ENCODE results near the gene KIF1C. TPM values are rescaled to one million over a fixed set of nuclear protein-coding genes. Genes with fewer than 3 reads are reported as not detected.

Gene KIF1C
- total RNA-seq, 3 donors from 2014 or later (not counting 1 experiment from before 2014, with no cell fraction given): 17.1 to 28.6 (median 22.2) TPM

DNA sequence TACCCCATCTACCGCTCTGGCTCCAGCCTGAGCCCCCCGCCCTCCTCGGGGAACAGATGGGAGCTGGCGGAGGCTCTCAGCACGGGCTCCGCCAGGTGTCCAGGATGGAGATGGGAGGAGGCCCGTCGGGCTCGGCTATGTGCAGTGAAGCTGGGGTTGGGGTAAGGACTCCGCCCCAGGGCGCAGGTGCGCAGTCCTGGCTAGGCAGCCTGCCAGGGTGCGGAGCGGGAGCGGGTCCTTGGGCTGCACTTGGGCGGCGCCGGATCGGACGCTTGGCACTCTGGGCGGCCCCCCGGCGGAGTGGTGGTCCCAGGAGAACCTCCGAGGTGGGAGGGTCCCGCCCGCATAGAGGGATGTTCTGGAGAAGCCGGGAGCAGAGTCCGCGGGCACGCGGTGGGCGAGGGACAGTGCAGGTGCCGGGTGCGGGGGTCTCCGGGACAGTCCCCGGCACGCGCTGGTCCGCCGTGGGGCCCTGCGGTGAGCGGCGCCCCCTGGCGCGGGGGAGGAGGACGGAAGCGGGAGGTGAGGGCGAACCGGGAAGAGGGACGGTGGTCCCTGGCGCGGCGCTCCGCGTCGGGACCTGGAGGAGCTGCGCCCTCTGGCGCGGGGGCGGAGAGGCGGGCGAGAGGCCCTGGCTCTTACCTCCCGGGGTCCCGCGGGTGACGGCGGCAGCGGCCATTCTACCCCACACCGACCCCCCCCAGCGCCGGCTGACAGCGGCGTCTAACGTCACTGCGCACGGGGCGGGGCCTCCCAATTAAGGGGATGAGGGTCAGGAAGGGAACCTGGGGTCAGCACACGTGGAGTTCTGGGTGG lies 10.6 kb upstream of the KIF1C start, which contains the start of gene CAMTA2:
Gene CAMTA2, minus strand, starts transcription at position 725 of the 816 bp plus-strand sequence. CDS start 1,453 bp downstream, outside the sequence.
- peak within 1 kb of the TSS; percentile 92 for H3K4me3 Mint-ChIP-seq
- H3K9me3 ChIP-seq (ENCODE audit: control insufficient read depth, insufficient read depth, low read length): no peaks in the 10 kb centered on the region
- intact Hi-C loops (cut with micrococcal nuclease): loop anchor here (2.0 kb wide), 1 partner anchor 84 kb away; the partner anchor contains the start of gene CHRNE
- H3K27ac Mint-ChIP-seq: peak within 1 kb of the TSS; percentile 91 to 96
- H3K4me1 Mint-ChIP-seq: peaks cover 36 to 37% of the 10 kb centered on the region in 2 donors
- peak; percentile 92 to 94 (median 93) for ATAC-seq
- 2% methylated on average over 78 of the region's 78 CpGs for WGBS (ENCODE audit: insufficient coverage)
- H3K27me3 Mint-ChIP-seq (ENCODE audit: low read depth in 2 of 2): no peaks in the 10 kb centered on the region
- H3K36me3 Mint-ChIP-seq: no peaks in the 10 kb centered on the region
- H3K27me3 ChIP-seq (ENCODE audit: control insufficient read depth, insufficient read depth, low read length): no peaks in the 10 kb centered on the region
- TF ChIP-seq, protein P1, sequence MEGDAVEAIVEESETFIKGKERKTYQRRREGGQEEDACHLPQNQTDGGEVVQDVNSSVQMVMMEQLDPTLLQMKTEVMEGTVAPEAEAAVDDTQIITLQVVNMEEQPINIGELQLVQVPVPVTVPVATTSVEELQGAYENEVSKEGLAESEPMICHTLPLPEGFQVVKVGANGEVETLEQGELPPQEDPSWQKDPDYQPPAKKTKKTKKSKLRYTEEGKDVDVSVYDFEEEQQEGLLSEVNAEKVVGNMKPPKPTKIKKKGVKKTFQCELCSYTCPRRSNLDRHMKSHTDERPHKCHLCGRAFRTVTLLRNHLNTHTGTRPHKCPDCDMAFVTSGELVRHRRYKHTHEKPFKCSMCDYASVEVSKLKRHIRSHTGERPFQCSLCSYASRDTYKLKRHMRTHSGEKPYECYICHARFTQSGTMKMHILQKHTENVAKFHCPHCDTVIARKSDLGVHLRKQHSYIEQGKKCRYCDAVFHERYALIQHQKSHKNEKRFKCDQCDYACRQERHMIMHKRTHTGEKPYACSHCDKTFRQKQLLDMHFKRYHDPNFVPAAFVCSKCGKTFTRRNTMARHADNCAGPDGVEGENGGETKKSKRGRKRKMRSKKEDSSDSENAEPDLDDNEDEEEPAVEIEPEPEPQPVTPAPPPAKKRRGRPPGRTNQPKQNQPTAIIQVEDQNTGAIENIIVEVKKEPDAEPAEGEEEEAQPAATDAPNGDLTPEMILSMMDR (IDR thresholded peaks at IDR 0.05): peak; percentile 78
- peaks cover 11% of the 10 kb centered on the region for H3K36me3 ChIP-seq (ENCODE audit: control insufficient read depth, insufficient read depth, low read length)
- no peaks in the 10 kb centered on the region for H3K9me3 Mint-ChIP-seq
- peak within 1 kb of the TSS; percentile 88 for H3K27ac ChIP-seq (ENCODE audit: low read length)
- DNase-seq: peak; percentile 86 to 91
- peak within 1 kb of the TSS; percentile 88 for H3K4me3 ChIP-seq (ENCODE audit: low read length)
- peaks cover 28% of the 10 kb centered on the region for H3K4me1 ChIP-seq (ENCODE audit: control insufficient read depth, insufficient read depth, low read length)

DNA sequence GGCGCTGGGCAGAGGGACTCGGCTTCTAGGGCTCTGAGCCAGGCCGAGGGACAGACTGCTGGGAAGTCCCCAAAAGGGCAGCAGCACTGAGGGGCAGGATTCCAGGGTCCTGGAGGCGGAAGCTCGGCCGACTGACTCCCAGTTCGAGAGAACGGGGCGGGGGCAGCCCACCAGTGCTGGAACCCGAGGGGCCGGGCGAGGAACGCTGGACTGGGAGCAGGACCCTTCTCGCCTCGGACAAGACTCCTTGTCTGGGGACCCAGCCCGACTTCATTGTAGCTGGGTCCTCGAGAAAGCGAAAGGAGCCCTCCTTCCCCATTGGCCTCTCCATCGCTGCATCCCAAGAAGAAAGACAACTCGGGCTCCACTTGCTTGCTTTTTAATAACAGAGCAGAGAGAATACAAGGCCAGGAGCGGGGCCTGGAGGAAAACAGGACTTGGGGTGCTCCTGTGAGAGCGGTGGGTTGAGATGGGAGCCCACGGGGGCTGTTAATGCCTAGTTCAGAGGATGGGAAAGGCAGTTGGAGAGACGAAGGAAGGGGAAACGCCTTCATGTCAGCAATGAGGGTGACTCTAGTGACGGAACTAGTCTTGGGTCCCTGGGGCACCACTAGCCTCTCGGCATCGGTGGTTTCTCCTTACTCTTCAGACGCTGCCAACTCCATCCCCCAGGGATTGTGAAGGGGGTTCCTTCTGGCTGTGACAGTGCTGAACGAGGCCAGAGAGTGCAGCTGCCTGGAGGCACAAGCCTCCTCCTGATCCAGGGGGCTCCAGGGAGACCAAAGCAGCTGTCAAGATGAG lies 9.8 kb upstream of the KIF1C start:
- ATAC-seq: peak in 1 of 3 donors; percentile 17
- WGBS (ENCODE audit: insufficient coverage): 1% methylated on average over 30 of the region's 30 CpGs
- intact Hi-C loops (cut with micrococcal nuclease): loop anchor here (2.0 kb wide), 1 partner anchor 85 kb away; the partner anchor contains the start of gene CHRNE
- peaks cover 4% of the 10 kb centered on the region for H3K36me3 ChIP-seq (ENCODE audit: control insufficient read depth, insufficient read depth, low read length)
- H3K4me1 ChIP-seq (ENCODE audit: control insufficient read depth, insufficient read depth, low read length): peaks cover 28% of the 10 kb centered on the region
- Mint-ChIP-seq H3K4me3 (peak overlapping the region; percentile 92), H3K27me3 (ENCODE audit: low read depth in 2 of 2) (no peaks in the 10 kb centered on the region), H3K36me3 (no peaks in the 10 kb centered on the region), H3K4me1 (peaks cover 36 to 37% of the 10 kb centered on the region in 2 donors), H3K9me3 (no peaks in the 10 kb centered on the region), H3K27ac (peak overlapping the region; percentile 91 to 96)
- H3K27me3 ChIP-seq (ENCODE audit: control insufficient read depth, insufficient read depth, low read length): no peaks in the 10 kb centered on the region
- H3K9me3 ChIP-seq (ENCODE audit: control insufficient read depth, insufficient read depth, low read length): no peaks in the 10 kb centered on the region
- peak overlapping the region; percentile 88 for H3K4me3 ChIP-seq (ENCODE audit: low read length)
- no peak for DNase-seq
- TF ChIP-seq, protein P1 (IDR thresholded peaks at IDR 0.05): no peak
- peak overlapping the region; percentile 88 for H3K27ac ChIP-seq (ENCODE audit: low read length)

DNA sequence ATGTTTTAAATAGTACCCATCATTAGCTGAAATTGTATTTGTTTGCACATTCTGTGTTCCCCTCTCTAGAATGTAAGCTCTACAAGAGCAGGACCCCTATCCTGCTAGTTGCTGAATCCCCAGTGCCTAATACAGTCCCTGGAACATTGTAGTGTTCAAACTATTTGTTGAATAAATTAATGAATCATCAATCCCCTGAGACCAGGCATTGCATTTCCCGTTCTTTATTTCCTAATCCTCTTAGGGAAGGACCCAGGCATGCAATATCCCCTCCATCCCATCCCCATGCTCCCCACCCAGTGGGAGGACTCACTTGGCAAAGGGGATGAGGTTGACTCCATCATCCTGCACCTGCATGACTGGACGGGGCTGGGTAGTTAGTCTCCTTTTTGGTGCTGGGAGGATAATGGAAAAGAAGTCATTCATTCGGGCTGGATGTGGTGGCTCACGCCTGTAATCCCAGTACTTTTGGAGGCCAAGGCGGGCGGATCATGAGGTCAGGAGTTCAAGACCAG lies 3.6 kb upstream of the KIF1C start:
- Mint-ChIP-seq H3K27ac (no peak overlapping the region), H3K27me3 (ENCODE audit: low read depth in 2 of 2) (peaks cover 0 to 4% of the 10 kb centered on the region in 2 donors), H3K36me3 (no peaks in the 10 kb centered on the region), H3K4me3 (peak overlapping the region; percentile 65), H3K9me3 (no peaks in the 10 kb centered on the region), H3K4me1 (peaks cover 17 to 22% of the 10 kb centered on the region in 2 donors)
- DNase-seq: no peak
- 89% methylated on average over 6 of the region's 6 CpGs for WGBS (ENCODE audit: insufficient coverage)
- ATAC-seq: no peak
- Histone ChIP-seq H3K9me3 (ENCODE audit: control insufficient read depth, insufficient read depth, low read length) (no peaks in the 10 kb centered on the region), H3K27ac (ENCODE audit: low read length) (no peak overlapping the region), H3K36me3 (ENCODE audit: control insufficient read depth, insufficient read depth, low read length) (no peaks in the 10 kb centered on the region), H3K27me3 (ENCODE audit: control insufficient read depth, insufficient read depth, low read length) (no peaks in the 10 kb centered on the region), H3K4me3 (ENCODE audit: low read length) (no peak overlapping the region), H3K4me1 (ENCODE audit: control insufficient read depth, insufficient read depth, low read length) (peaks cover 18% of the 10 kb centered on the region)
- TF ChIP-seq, protein P1 (IDR thresholded peaks at IDR 0.05): no peak
- intact Hi-C loops (cut with micrococcal nuclease): no loop called here

Data from natural killer cell (primary cell).